Loucy (cell line): ENCODE results near the gene IHH.
A peak's percentile ranks its signal among the peaks of the same experiment; 100 is the strongest.

ENCODE experiments used
- H2AFZ ChIP-seq: fragments of 200-600 bp; sonication (generic); 2 replicates; pipeline ENCODE4 v1.6.0; 2016; ENCODE audit warnings: antibody characterized with exemption, mild to moderate bottlenecking, low read length, moderate library complexity
- H3F3A ChIP-seq: fragments of 200-600 bp; 2 replicates; pipeline ENCODE4 v1.6.0; 2016; ENCODE audit warnings: antibody characterized with exemption, low read depth, mild to moderate bottlenecking
- H3K27me3 ChIP-seq: fragments of 200-600 bp; sonication (generic); 2 replicates; pipeline ENCODE4 v1.6.1; 2014; ENCODE audit warnings: low read length, mild to moderate bottlenecking; ENCODE audit not compliant: insufficient read depth, poor library complexity, severe bottlenecking
- H3K36me3 ChIP-seq: fragments of 200-600 bp; sonication (generic); 2 replicates; pipeline ENCODE4 v1.6.1; 2016; ENCODE audit warnings: low read length; ENCODE audit not compliant: insufficient read depth
- H3K4me1 ChIP-seq: fragments of 200-600 bp; sonication (generic); 2 replicates; pipeline ENCODE4 v1.5.1; 2014; ENCODE audit warnings: low read length, mild to moderate bottlenecking; ENCODE audit not compliant: insufficient read depth, poor library complexity, severe bottlenecking
- H3K4me2 ChIP-seq: fragments of 200-600 bp; sonication (generic); 2 replicates; pipeline ENCODE4 v1.6.0; 2014; ENCODE audit warnings: antibody characterized with exemption, low read length, low read depth, mild to moderate bottlenecking; ENCODE audit not compliant: poor library complexity, severe bottlenecking
- H3K4me3 ChIP-seq: fragments of 200-600 bp; sonication (generic); 2 replicates; pipeline ENCODE4 v1.5.1; 2014; ENCODE audit warnings: low read length, mild to moderate bottlenecking, mixed read lengths; ENCODE audit not compliant: poor library complexity, severe bottlenecking
- H3K79me2 ChIP-seq: fragments of 200-600 bp; sonication (generic); 2 replicates; pipeline ENCODE4 v1.6.1; 2014; ENCODE audit warnings: low read length; ENCODE audit not compliant: insufficient read depth
- H3K9ac ChIP-seq: fragments of 200-600 bp; sonication (generic); 2 replicates; pipeline ENCODE4 v1.6.0; 2014; ENCODE audit warnings: mild to moderate bottlenecking, low read depth, low read length, moderate library complexity; ENCODE audit not compliant: poor library complexity, severe bottlenecking
- H3K9me2 ChIP-seq: fragments of 200-600 bp; sonication (generic); replicated peaks from 2 replicates; pipeline ENCODE4 v1.6.1; 2016; ENCODE audit warnings: low read depth, low read length, mixed read lengths
- H3K9me3 ChIP-seq: fragments of 200-600 bp; sonication (generic); 2 replicates; pipeline ENCODE4 v1.6.1; 2014; ENCODE audit warnings: mild to moderate bottlenecking, antibody characterized with exemption, low read length, low read depth; ENCODE audit not compliant: insufficient read depth
- H4K20me1 ChIP-seq: fragments of 200-600 bp; sonication (generic); 2 replicates; pipeline ENCODE4 v1.6.0; 2014; ENCODE audit warnings: antibody characterized with exemption, low read length, mild to moderate bottlenecking; ENCODE audit not compliant: insufficient read depth, poor library complexity, severe bottlenecking
- CTCF ChIP-seq: fragments of 200-600 bp; sonication (generic); conservative IDR thresholded peaks from 2 replicates; pipeline ENCODE4 v1.5.1; 2014; ENCODE audit warnings: mild to moderate bottlenecking, antibody characterized with exemption, low read length
- EZH2phosphoT487 ChIP-seq: fragments of 200-600 bp; IDR thresholded peaks from 2 replicates; pipeline ENCODE4 v1.6.1; 2018; ENCODE audit warnings: antibody characterized with exemption, mild to moderate bottlenecking, moderate library complexity, borderline replicate concordance

Gene IHH

GRCh38 chr2:219106251-219106650 lies 45.5 kb upstream of the IHH start:
- peaks cover 9% of the 10 kb centered on the region for H3K4me1 ChIP-seq
- no peak for TF ChIP-seq EZH2phosphoT487
- no peak for TF ChIP-seq CTCF
- no peak overlapping the region for H3K4me3 ChIP-seq
- no peak overlapping the region for H2AFZ ChIP-seq
- H3K9me3 ChIP-seq, result no peaks in the 10 kb centered on the region
- H3K9me2 ChIP-seq, result no peaks in the 10 kb centered on the region
- H3K27me3 ChIP-seq, result no peaks in the 10 kb centered on the region
- no peak overlapping the region for H3K9ac ChIP-seq
- no peaks in the 10 kb centered on the region for H3K79me2 ChIP-seq
- H3K36me3 ChIP-seq, result no peaks in the 10 kb centered on the region
- no peak overlapping the region for H3K4me2 ChIP-seq
- no peaks in the 10 kb centered on the region for H3F3A ChIP-seq
- H4K20me1 ChIP-seq, result no peaks in the 10 kb centered on the region

GRCh38 chr2:219104107-219105035 lies 43.6 kb upstream of the IHH start:
- no peaks in the 10 kb centered on the region for H3K27me3 ChIP-seq
- H3K4me2 ChIP-seq, result no peak overlapping the region
- no peaks in the 10 kb centered on the region for H3K79me2 ChIP-seq
- no peaks in the 10 kb centered on the region for H3K9me3 ChIP-seq
- no peaks in the 10 kb centered on the region for H4K20me1 ChIP-seq
- no peaks in the 10 kb centered on the region for H3K36me3 ChIP-seq
- no peak overlapping the region for H3K4me3 ChIP-seq
- no peak overlapping the region for H2AFZ ChIP-seq
- H3F3A ChIP-seq, result no peaks in the 10 kb centered on the region
- TF ChIP-seq EZH2phosphoT487 (no peak), CTCF (peak; percentile 91)
- no peak overlapping the region for H3K9ac ChIP-seq
- H3K9me2 ChIP-seq, result no peaks in the 10 kb centered on the region
- H3K4me1 ChIP-seq, result peaks cover 6% of the 10 kb centered on the region

- H3K4me1 ChIP-seq, result peaks cover 6% of the 10 kb centered on the region
- no peak overlapping the region for H3K9ac ChIP-seq
- no peaks in the 10 kb centered on the region for H4K20me1 ChIP-seq
- H3K79me2 ChIP-seq, result no peaks in the 10 kb centered on the region
- H3K4me2 ChIP-seq, result no peak overlapping the region
- no peaks in the 10 kb centered on the region for H3K9me3 ChIP-seq
- no peak overlapping the region for H3K4me3 ChIP-seq
- no peaks in the 10 kb centered on the region for H3K27me3 ChIP-seq
- H3F3A ChIP-seq, result no peaks in the 10 kb centered on the region
- H3K36me3 ChIP-seq, result no peaks in the 10 kb centered on the region; the same call in 1 of the 2 replicates
- H3K9me2 ChIP-seq, result no peaks in the 10 kb centered on the region
- no peak overlapping the region for H2AFZ ChIP-seq
- TF ChIP-seq CTCF (no peak), EZH2phosphoT487 (no peak)
Observed at GRCh38 chr2:219099329-219099728, 38.6 kb upstream of the IHH start.
